Activated effector memory CD4-positive, alpha-beta T cell treated with Interleukin-2 at 50 U/mL for 16 hours (primary cell): ENCODE results near the gene TREML4.

Experiments used
- DNase-seq: peaks from one replicate; pipeline ENCODE4 v3.0.0-alpha.2; 2020

Gene TREML4

GRCh38 chr6:41255638-41256246 lies 27.6 kb downstream of the TREML4 start:
- no peak for DNase-seq

GRCh38 chr6:41256383-41256782 lies 28.2 kb downstream of the TREML4 start:
- no peak for DNase-seq

- DNase-seq = no peak
Observed at GRCh38 chr6:41257369-41258195, 29.4 kb downstream of the TREML4 start.

- no peak for DNase-seq
Observed at GRCh38 chr6:41258196-41258493, 30.0 kb downstream of the TREML4 start.

- DNase-seq = no peak
Observed at GRCh38 chr6:41262401-41262800, 34.3 kb downstream of the TREML4 start.

GRCh38 chr6:41263267-41263666 lies 35.1 kb downstream of the TREML4 start:
- DNase-seq = no peak

GRCh38 chr6:41266541-41266940 lies 38.4 kb downstream of the TREML4 start:
- no peak for DNase-seq

GRCh38 chr6:41268478-41268877 lies 40.3 kb downstream of the TREML4 start:
- DNase-seq = no peak

GRCh38 chr6:41269166-41269565 lies 41.0 kb downstream of the TREML4 start:
- no peak for DNase-seq

- DNase-seq = no peak
Observed at GRCh38 chr6:41269716-41270115, 41.6 kb downstream of the TREML4 start.

GRCh38 chr6:41271901-41272395 lies 43.8 kb downstream of the TREML4 start:
- DNase-seq = no peak

GRCh38 chr6:41272591-41273240 lies 44.6 kb downstream of the TREML4 start:
- DNase-seq = no peak

GRCh38 chr6:41273714-41274113 lies 45.6 kb downstream of the TREML4 start:
- DNase-seq = no peak

- DNase-seq = no peak
Observed at GRCh38 chr6:41274256-41274655, 46.1 kb downstream of the TREML4 start.

- no peak for DNase-seq
Observed at GRCh38 chr6:41275489-41275888, 47.3 kb downstream of the TREML4 start.

GRCh38 chr6:41277605-41278004 lies 49.5 kb downstream of the TREML4 start:
- DNase-seq = no peak

GRCh38 chr6:41278699-41279405 lies 50.7 kb downstream of the TREML4 start:
- peak; percentile 29 for DNase-seq

- DNase-seq = no peak
Observed at GRCh38 chr6:41280381-41281057, 52.4 kb downstream of the TREML4 start.

GRCh38 chr6:41283600-41283999 lies 55.5 kb downstream of the TREML4 start:
- no peak for DNase-seq

- no peak for DNase-seq
Observed at GRCh38 chr6:41284726-41285125, 56.6 kb downstream of the TREML4 start.

- no peak for DNase-seq
Observed at GRCh38 chr6:41286544-41287346, 58.6 kb downstream of the TREML4 start, which contains the start of gene TREM1. TSS of gene TREM1 (minus strand) at chr6:41286682. CDS start at chr6:41286655, 27 bp downstream.
